Kidney epithelial cell (primary cell): Measurements from ENCODE around the gene NCOR2. TPM values are rescaled to one million over a fixed set of nuclear protein-coding genes. Genes with fewer than 3 reads are reported as not detected.

ENCODE experiments used
- DNase-seq: peaks from one replicate; pipeline ENCODE4 v3.0.0-alpha.2; 2010; ENCODE audit warnings: low read depth
- H3K27me3 ChIP-seq: 2 replicates; pipeline ENCODE4 v1.6.0; 2011; ENCODE audit warnings: low read length; ENCODE audit not compliant: control insufficient read depth, insufficient read depth
- H3K36me3 ChIP-seq: 2 replicates; pipeline ENCODE4 v1.5.1; 2011; ENCODE audit warnings: low read length; ENCODE audit not compliant: control insufficient read depth, insufficient read depth
- H3K4me3 ChIP-seq: 2 replicates; pipeline ENCODE4 v1.5.1; 2011; ENCODE audit warnings: low read depth, mild to moderate bottlenecking, control low read depth, low read length
- CTCF ChIP-seq: IDR thresholded peaks from 2 replicates; pipeline ENCODE4 v1.5.1; 2011; ENCODE audit warnings: mild to moderate bottlenecking, moderate library complexity, low read length, control low read depth, inconsistent platforms; ENCODE audit not compliant: insufficient read depth, poor library complexity, severe bottlenecking
- total RNA-seq: library from RNA; depleted of rRNA; stranded (reverse); fragments of >200 nt; gene quantifications from 2 replicates; pipeline ENCODE4 v1.2.3, GENCODE V29; 2015

Gene NCOR2
- total RNA-seq, 1 donor from 2014 or later = 113 TPM

DNA sequence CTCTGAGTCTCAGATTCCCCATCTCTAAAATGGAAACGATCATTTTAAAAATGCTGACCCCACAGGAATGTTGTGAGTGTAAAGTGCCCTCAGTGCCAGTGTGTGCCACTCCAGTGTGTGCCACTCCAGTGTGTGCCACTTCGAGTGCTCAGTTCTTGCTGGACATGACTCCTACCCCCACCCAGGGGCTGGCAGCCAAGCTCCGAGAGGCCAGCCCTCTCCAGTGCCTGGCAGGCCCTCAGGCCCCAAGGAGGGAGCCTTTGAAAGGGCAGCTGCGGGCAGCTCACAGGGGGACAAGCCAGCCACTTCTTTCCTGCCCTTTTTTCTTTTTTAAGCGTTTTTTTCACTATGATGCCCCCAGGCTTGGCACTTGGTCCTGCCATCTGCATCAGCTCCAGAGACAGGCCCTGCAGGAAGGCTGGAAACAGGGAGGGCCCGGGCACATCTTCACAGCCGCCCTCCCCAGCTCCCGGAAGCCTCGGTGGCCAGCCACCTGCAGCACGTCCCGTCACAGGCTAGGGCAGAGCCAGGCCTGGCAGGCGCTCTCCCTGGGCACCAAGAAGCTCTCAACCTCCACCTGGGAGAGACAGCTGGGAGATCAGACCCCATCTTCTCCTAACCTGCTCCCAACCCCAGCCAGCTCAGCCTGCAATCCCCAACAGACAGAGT lies 29.8 kb downstream of the NCOR2 start:
- H3K4me3 ChIP-seq = no peak overlapping the region
- no peaks in the 10 kb centered on the region for H3K36me3 ChIP-seq
- DNase-seq = no peak
- no peaks in the 10 kb centered on the region for H3K27me3 ChIP-seq
- TF ChIP-seq CTCF = no peak

GRCh38 chr12:124536641-124537040 lies 30.8 kb downstream of the NCOR2 start:
- Histone ChIP-seq H3K4me3 (no peak overlapping the region), H3K36me3 (no peaks in the 10 kb centered on the region), H3K27me3 (no peaks in the 10 kb centered on the region)
- no peak for TF ChIP-seq CTCF
- no peak for DNase-seq

- Histone ChIP-seq H3K36me3 (no peaks in the 10 kb centered on the region), H3K27me3 (no peaks in the 10 kb centered on the region), H3K4me3 (no peak overlapping the region)
- DNase-seq = no peak
- no peak for TF ChIP-seq CTCF
Observed at GRCh38 chr12:124534776-124535740, 32.4 kb downstream of the NCOR2 start.

DNA sequence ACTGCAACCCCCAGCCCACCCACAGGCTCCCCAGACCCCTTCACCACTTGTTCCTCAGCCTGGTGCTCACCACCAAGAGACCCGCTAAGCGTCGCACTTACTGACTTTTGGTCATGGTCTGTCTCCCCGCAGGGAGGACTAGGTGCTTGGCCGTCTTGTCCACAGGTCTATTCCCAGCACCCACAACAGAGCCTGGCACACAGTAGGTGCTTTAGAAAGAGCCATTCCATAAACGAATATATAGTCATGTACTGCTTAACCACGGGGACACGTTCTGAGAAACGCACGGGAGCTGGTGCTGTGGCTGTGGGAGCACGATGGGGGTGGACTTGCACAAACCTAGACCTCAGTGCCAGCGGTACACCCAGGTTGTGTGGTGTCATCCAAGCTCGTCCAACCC lies 34.0 kb downstream of the NCOR2 start:
- DNase-seq = no peak
- Histone ChIP-seq H3K27me3 (no peaks in the 10 kb centered on the region), H3K4me3 (no peak overlapping the region), H3K36me3 (no peaks in the 10 kb centered on the region)
- TF ChIP-seq CTCF = no peak

- DNase-seq = no peak
- TF ChIP-seq CTCF = no peak
- Histone ChIP-seq H3K27me3 (no peaks in the 10 kb centered on the region), H3K4me3 (no peak overlapping the region), H3K36me3 (no peaks in the 10 kb centered on the region)
Observed at GRCh38 chr12:124532967-124533366, 34.4 kb downstream of the NCOR2 start.
